Small intestine (tissue), 16 donors: Measurements from ENCODE around the gene CCNI2. TPM values are rescaled to one million over a fixed set of nuclear protein-coding genes. Genes with fewer than 3 reads are reported as not detected.

Experiments
- DNase-seq, 2 donors: peaks; one replicate each; pipeline versions ENCODE4 v3.0.0 to v3.0.0-alpha.2; 2013
- FAIRE-seq: peaks from 2 replicates; lab custom pipeline; 2012; peaks lifted over from hg19 to GRCh38; lab: Jason Lieb, UNC
- H3K27ac ChIP-seq, 3 donors: one replicate each; pipeline ENCODE4 v1.5.1; 2013; ENCODE audit warnings: low read length in 2 of 3, mild to moderate bottlenecking in 2 of 3, control low read depth in 1 of 3, inconsistent platforms in 1 of 3, low read depth in 1 of 3, moderate library complexity in 1 of 3
- H3K27me3 ChIP-seq, 3 donors: one replicate each; pipeline ENCODE4 v1.6.1; 2013; ENCODE audit warnings: low read length in 3 of 3, inconsistent platforms in 1 of 3; ENCODE audit not compliant: control insufficient read depth in 3 of 3, insufficient read depth in 3 of 3
- H3K36me3 ChIP-seq, 3 donors: one replicate each; pipeline ENCODE4 v1.6.1; 2013; ENCODE audit warnings: low read length in 3 of 3, inconsistent platforms in 1 of 3, low read depth in 1 of 3, mild to moderate bottlenecking in 1 of 3, moderate library complexity in 1 of 3; ENCODE audit not compliant: control insufficient read depth in 3 of 3, insufficient read depth in 2 of 3
- H3K4me1 ChIP-seq, 3 donors: one replicate each; pipeline ENCODE4 v1.6.1; 2013; ENCODE audit warnings: low read length in 2 of 3, inconsistent platforms in 1 of 3, low read depth in 1 of 3, mild to moderate bottlenecking in 1 of 3, moderate library complexity in 1 of 3; ENCODE audit not compliant: control insufficient read depth in 3 of 3, insufficient read depth in 2 of 3
- H3K4me3 ChIP-seq, 3 donors: one replicate each; pipeline ENCODE4 v1.5.1; 2013; ENCODE audit warnings: low read length in 3 of 3, control low read depth in 1 of 3, inconsistent platforms in 1 of 3, low read depth in 1 of 3, mild to moderate bottlenecking in 1 of 3, moderate library complexity in 1 of 3
- H3K9me3 ChIP-seq, 2 donors: one replicate each; pipeline ENCODE4 v1.6.1; 2013; ENCODE audit warnings: low read depth in 1 of 2, low read length in 1 of 2; ENCODE audit not compliant: control insufficient read depth in 2 of 2, insufficient read depth in 1 of 2
- WGBS, 3 donors: extraction: QIAGEN DNeasy Blood & Tissue Kit; methylation state at CpG; one replicate each; pipeline ENCODE4 v1.1.7; 2013; 5-methylcytosine and 5-hydroxymethylcytosine counted together
- long read RNA-seq, 10 donors: transcript quantifications; one replicate each; lab custom pipeline, GENCODE V29; 2026
- polyA plus RNA-seq, 4 donors: library from polyadenylated mRNA; stranded (reverse) in 3 of 4; unstranded in 1 of 4; fragments of 200-250 nt in 3 of 4; fragments of 120-200 nt in 1 of 4; gene quantifications; one replicate each; pipeline versions ENCODE4 v1.2.1 to v1.2.3, GENCODE V29; 2013
- donor health status: healthy with polysubstance abuse.
- donor health status: control.
- donor health status: control.
- donor health status: Bipolar disorder and iron deficiency.
- donor health status: healthy.

CCNI2 gene, protein sequence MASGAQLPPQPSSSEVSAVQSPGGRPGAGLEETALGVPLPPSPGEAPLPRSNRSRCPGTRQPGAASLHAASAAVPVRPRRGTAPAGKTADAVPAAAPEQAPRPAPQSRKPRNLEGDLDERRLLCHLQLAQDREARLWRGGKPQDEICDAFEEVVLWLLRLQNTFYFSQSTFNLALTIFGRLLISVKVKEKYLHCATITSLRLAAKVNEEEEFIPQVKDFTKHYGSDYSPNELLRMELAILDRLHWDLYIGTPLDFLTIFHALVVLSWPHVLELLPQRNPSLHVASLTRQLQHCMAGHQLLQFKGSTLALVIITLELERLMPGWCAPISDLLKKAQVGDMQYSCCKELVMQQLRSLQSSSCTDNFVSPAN
- polyA plus RNA-seq, result 1 to 10 TPM; 1.6 to 8.2 (median 5.0) TPM
- long read RNA-seq, donor 1, partial matches to known transcripts, result 0 of 1 reads
- long read RNA-seq, donor 1, other reads (novel, unspliced or antisense), result 0 of 1 reads
- long read RNA-seq, donor 2, partial matches to known transcripts, result 0 of 1 reads
- long read RNA-seq, donor 2, other reads (novel, unspliced or antisense), result 0 of 1 reads
- long read RNA-seq, donor 3, result 0 reads
- long read RNA-seq, donor 4, result 0 reads
- long read RNA-seq, donor 5, result 0 reads
- long read RNA-seq, donor 6, partial matches to known transcripts, result 0 of 1 reads
- long read RNA-seq, donor 6, other reads (novel, unspliced or antisense), result 0 of 1 reads
- long read RNA-seq, donor 7, result 0 reads
- long read RNA-seq, donor 8, result 0 reads
- long read RNA-seq, donor 9, result 0 reads
- long read RNA-seq, donor 10, result 0 reads

DNA sequence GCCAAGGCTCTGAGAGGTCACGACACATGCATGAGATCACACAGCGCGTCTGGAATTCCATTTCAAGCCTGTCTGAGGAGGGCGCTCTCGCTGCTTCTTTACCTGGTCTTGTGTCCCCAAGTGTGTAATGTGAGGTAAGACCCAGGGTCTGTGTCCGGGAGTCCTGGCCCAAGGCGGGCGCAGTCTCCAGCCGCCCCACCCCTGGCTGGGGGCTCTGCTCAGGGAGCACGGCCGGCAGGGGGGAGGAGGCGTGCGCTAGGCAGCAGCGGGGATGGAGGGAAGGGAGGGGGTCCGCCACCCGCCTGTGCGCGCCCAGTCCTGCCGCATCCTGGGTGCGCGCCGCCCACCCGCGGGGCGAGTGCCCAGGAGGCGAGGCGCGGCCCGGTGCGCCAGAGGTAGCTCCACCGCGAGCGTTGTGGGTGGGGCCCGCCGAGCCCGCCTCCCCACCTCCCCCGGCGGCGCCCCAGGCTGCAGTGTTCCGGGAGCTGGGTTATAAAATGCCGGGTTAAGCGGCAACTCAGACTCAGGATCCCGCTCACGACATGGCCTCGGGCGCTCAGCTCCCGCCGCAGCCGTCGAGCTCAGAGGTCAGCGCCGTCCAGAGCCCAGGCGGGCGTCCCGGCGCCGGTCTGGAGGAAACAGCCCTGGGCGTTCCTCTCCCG, at the start of gene CCNI2:
TSS of gene CCNI2 (plus strand) at position 473 of the 662 bp plus-strand sequence. CDS start at position 543, 70 bp downstream.
- DNase-seq (peak; percentile 78 to 87), FAIRE-seq (no peak)
- Histone ChIP-seq H3K4me1 (peaks cover 0 to 13% (median 0%) of the 10 kb centered on the region in 3 donors), H3K9me3 (peaks cover 0 to 5% of the 10 kb centered on the region in 2 donors), H3K27ac (peak within 1 kb of the TSS; percentile 60 to 78 (median 74)), H3K4me3 (peak within 1 kb of the TSS; percentile 48 to 60 (median 55)), H3K27me3 (peaks cover 0 to 6% (median 0%) of the 10 kb centered on the region in 3 donors), H3K36me3 (peaks cover 0 to 15% (median 0%) of the 10 kb centered on the region in 3 donors)
- WGBS, 3 donors, result 1 to 2% (median 1%) methylated on average over 36 to 59 of the region's 59 CpGs

DNA sequence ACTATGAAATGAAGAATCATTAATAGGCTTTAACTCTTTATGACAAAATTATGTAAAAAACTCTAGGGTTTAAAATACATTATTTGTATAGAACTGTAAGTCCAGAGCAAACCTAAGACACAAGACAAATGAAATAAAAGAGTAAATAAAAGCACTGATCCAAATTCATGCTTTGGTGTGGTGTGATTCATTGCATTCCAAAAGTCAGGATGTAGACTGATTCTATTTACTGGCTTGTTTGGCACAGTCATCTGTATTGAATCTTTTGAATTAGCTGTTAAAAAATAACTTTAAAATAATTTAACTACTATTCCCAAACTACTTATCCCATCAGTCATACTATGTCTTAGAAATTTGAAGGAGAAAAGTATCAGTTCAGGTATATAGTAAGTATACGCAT, 42.4 kb upstream of the CCNI2 start:
- DNase-seq (no peak), FAIRE-seq (no peak)
- Histone ChIP-seq H3K36me3 (no peaks in the 10 kb centered on the region), H3K9me3 (no peaks in the 10 kb centered on the region), H3K4me3 (no peak overlapping the region), H3K27ac (no peak overlapping the region), H3K27me3 (no peaks in the 10 kb centered on the region), H3K4me1 (no peaks in the 10 kb centered on the region)
- 92 to 98% (median 96%) methylated on average over 1 of the region's 1 CpG for WGBS, 3 donors

DNA sequence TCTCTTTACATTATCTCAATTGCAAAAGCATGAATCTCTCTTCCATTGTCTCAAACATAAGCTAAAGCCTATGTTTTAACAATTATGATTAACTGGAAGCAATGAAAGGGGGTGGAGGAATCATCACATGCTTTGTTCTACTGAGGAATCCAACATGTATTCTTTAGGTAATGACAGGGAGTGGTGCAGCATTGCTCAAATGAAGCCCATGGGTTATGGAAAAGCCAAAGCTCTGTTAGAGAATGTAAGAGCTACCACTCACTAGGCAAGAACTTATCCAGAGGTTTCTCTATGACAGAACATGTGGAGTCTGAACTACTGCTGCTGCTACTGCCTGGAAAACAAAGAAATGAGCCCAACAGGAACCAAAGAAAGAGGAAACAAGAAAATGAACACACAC, 38.6 kb upstream of the CCNI2 start:
- Histone ChIP-seq H3K4me1 (no peaks in the 10 kb centered on the region), H3K27me3 (no peaks in the 10 kb centered on the region)
- no peak for FAIRE-seq

DNA sequence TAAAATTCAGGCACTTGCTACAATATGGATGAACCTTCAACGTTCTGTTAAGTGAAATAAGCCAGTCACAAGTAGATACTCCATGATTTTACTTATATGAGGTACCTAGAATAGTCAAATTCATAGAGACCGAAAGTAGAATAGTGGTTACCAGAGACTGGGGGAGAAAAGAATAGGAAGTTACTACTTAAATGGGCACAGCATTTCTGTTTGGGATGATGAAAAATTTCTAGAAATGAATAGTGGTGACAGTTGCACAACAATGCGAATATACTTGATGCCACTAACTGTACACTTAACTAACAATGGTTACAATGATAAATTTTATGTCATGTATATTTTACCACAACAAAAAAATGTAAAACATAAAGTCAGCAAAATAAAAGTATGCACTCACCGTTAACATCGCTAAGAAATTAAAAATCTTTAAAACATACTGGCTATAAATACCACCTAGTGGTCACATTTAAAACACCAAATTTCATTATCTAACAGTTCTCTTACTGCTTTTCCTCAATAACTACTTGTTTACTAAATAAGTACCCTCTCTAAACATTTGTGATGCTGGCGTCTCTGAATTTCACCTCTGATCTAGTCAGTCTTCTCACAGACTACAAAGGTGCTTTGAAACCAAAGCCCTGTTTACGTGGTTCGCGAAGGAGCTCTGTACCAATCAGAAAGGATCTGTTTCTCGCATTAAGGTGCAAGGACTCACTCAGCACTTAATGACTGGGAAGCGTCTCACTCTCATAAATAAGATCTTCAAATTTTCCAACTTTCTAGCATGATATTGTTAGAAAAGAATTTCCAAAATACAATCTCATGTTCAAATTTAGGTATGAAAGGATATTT, 32.5 kb upstream of the CCNI2 start:
- peak; percentile 7 to 24 for DNase-seq
- H3K27ac ChIP-seq, result no peak overlapping the region
- H3K4me3 ChIP-seq, result no peak overlapping the region
- FAIRE-seq, result no peak
- no peaks in the 10 kb centered on the region for H3K27me3 ChIP-seq
- WGBS, 3 donors, result 61 to 65% (median 61%) methylated on average over 11 of the region's 11 CpGs
- H3K4me1 ChIP-seq, result no peaks in the 10 kb centered on the region
- peaks cover 0 to 2% (median 0%) of the 10 kb centered on the region in 3 donors for H3K36me3 ChIP-seq
- H3K9me3 ChIP-seq, result no peaks in the 10 kb centered on the region

More for the DNA sequence above, 38.6 kb upstream of the CCNI2 start:
- no peaks in the 10 kb centered on the region for H3K9me3 ChIP-seq
- no peak overlapping the region for H3K27ac ChIP-seq
- H3K4me3 ChIP-seq, result no peak overlapping the region
- no peaks in the 10 kb centered on the region for H3K36me3 ChIP-seq
- DNase-seq, result no peak

DNA sequence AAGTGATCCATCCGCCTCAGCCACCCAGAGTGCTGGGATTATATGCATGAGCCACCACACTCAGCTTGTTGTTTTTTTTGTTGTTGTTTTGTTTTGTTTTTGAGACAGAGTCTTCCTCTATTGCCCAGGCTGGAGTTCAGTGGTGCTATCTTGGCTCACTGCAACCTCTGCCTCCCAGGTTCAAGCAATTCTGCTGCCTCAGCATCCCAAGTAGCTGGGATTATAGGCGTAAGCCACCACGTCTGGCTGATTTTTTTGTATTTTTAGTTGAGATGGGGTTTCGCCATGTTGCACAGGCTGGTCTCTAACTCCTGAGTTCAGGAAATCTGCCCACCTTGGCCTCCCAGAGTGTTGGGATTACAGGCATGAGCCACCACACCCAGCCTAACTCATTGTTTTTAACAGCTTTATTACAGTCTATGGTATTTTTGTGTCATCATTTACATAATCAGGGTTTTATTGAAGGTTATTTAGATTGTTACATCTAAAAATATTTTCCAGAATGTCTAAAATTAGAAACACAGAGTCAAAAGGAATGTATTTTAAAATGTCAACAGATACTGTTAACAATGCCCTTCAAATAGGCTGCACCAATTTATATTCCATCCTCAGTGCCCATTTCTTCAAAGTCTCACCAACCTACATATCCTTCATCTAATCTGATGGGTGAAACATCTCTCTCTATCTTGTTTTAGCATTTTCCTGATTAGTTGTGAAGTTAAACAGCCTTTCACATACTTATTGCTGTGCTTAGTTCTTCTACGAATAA, 28.5 kb upstream of the CCNI2 start:
- H3K4me1 ChIP-seq, result no peaks in the 10 kb centered on the region
- no peaks in the 10 kb centered on the region for H3K9me3 ChIP-seq
- no peak for DNase-seq
- H3K4me3 ChIP-seq, result no peak overlapping the region
- FAIRE-seq, result no peak
- peaks cover 0 to 5% (median 0%) of the 10 kb centered on the region in 3 donors for H3K36me3 ChIP-seq
- H3K27me3 ChIP-seq, result no peaks in the 10 kb centered on the region
- WGBS, 3 donors, result 95 to 96% (median 95%) methylated on average over 5 of the region's 5 CpGs
- H3K27ac ChIP-seq, result no peak overlapping the region

DNA sequence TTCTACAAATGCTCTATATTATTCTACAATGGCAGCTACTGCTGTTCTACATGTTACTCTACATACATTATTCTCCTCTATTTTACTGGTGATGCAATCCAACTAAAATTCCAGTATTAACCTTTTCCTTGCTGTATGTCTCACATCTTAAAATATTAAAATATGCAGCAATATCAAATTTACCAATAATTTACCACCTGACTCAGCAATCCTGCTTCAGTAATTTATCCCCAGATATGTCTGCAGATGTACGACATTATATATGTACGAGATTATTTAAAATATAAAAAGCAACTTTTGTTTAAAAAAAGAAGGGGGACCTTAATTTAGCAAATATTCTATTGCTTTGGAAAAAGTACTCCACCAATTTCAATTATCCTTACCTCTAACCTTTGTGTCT, 21.5 kb upstream of the CCNI2 start:
- Histone ChIP-seq H3K27me3 (no peaks in the 10 kb centered on the region), H3K4me3 (no peak overlapping the region), H3K27ac (no peak overlapping the region), H3K4me1 (no peaks in the 10 kb centered on the region), H3K9me3 (no peaks in the 10 kb centered on the region), H3K36me3 (peaks cover 0 to 4% (median 0%) of the 10 kb centered on the region in 3 donors)
- no peak for DNase-seq
- no peak for FAIRE-seq
- whole genome bisulfite sequencing, 3 donors, result 89 to 96% (median 96%) methylated on average over 2 of the region's 2 CpGs

DNA sequence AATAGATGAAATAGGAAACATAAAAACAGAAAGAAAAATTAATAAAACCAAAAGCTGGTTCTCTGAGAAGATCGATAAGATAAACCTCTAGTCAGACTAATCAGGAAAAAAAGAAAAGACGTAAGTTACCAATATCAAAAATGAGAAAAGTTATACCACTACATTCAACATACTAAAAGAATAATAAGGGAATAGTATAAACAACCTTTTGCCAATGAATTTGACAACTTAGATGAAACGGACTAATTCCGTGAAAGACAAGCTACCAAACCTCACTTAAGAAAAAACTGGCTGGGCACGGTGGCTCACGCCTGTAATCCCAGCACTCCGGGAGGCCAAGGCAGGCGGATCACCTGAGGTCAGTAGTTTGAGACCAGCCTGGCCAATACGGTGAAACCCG, 17.3 kb upstream of the CCNI2 start:
- Histone ChIP-seq H3K27ac (no peak overlapping the region), H3K36me3 (peaks cover 0 to 7% (median 0%) of the 10 kb centered on the region in 3 donors), H3K4me1 (no peaks in the 10 kb centered on the region), H3K9me3 (no peaks in the 10 kb centered on the region), H3K4me3 (no peak overlapping the region), H3K27me3 (no peaks in the 10 kb centered on the region)
- FAIRE-seq (no peak), DNase-seq (no peak)
- 95 to 96% (median 96%) methylated on average over 10 of the region's 10 CpGs for WGBS, 3 donors
